Forelimb muscle (tissue), 1 donor: ENCODE results near the gene PXN. TPM values are rescaled to one million over a fixed set of nuclear protein-coding genes. Genes with fewer than 3 reads are reported as not detected.
"Not testable (repeated sequence)": the region's sequence is repeated elsewhere in the genome, so short reads cannot be mapped to it uniquely, and the experiment has no call there.

ENCODE experiments used
- DNase-seq: peaks from one replicate; pipeline ENCODE4 v3.0.0-alpha.2; 2013; ENCODE audit warnings: low read depth
- polyA plus RNA-seq: library from polyadenylated mRNA; unstranded; fragments of 120-200 nt; gene quantifications from one replicate; pipeline ENCODE4 v1.2.1, GENCODE V29; 2013; ENCODE audit not compliant: insufficient read length

PXN gene
- polyA plus RNA-seq, 1 donor: 169 TPM

GRCh38 chr12:120225852-120226640 is 39.5 kb downstream of the PXN start:
- no peak for DNase-seq

DNA sequence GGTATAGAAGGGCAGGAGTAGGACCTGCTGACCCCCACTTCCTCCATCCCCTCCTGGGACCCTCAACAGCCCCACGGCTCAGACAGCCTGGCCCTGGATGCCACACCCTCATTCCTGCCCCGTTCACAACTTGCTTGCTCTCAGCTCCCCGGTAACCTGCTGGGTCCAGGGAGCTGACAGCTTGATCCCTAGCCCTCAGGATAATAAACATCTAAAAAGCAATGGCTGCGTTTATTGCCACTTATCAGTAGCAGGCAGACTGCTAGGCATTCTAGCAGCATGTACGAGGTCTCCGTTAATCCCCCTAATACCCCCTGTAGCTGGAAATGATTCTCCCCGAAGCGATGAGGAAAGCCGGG is 40.4 kb downstream of the PXN start:
- no peak for DNase-seq

DNA sequence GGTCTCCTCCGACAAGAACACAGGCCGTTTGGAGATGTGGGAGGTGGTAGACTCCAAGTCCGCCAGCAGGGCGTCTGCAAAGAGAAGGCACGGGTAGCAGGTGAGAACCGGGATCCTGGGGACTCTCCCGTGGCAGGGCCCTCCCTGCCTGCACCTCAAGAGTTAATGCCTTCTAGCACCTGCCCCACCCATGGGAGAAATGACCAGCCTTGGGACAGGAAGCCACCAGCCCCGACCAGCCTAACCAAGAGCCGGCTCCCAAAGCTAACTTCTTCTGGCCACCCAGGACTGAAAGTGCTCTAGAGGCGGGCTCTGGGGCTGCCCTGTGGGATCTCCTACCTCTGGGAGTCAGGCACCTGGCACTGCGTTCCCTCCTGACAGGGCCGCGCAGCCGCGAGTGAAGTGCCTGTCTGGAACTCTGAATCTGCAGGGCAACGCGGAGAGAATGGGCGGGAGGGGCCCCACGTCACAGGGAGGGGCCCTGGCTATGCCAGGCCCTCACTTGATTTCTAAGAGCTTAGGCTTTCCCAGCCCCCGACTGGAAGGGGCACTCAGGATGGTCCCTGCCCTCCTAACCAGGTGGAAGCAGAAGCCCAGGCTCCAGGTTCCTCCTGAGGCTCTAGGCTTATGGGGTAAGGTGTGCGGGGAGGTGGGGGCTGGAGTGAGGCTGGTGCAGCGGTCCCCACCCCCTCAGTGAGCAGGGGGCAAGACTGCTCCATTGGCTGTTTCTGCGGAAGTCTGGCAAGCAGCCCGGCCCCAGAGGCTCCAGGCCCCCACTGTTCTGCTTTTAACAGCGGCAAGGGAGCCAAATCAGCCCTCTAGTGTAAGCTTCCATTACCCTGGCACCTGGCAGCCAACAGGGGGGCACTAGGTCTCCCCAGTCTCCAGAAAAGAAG is 41.0 kb downstream of the PXN start:
- no peak for DNase-seq

GRCh38 chr12:120223458-120224303 is 41.8 kb downstream of the PXN start:
- DNase-seq: no peak

DNA sequence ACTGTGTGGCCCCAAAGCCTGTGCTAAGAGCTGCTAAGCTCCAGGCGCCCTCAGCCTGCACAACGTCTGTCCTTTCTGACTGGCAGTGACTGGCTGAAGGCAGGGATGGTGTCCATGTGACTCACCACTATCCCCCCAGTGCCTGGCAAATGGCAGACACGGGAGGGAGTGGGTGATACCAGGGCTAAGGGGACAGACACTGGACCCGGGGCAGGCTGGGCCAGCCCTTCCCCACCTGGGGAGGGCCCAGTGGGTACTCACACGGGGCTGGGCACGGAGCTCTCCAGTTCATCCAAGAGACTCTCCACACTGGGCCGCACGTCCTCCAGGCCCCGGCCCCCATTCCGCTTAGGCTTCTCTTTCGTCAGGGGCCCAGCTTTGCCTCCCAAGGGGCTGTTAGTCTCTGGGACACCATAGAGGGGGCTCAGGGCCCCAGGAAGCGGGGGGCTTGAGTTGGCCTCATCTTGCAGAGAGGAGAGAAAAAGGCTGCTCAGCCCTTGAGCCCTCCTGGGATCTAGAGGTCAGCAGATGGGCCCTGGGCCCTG is 43.2 kb downstream of the PXN start:
- DNase-seq: no peak

- no peak for DNase-seq
Measured at GRCh38 chr12:120221576-120221900, 44.0 kb downstream of the PXN start.

- no peak for DNase-seq
Measured at GRCh38 chr12:120220838-120221575, 44.5 kb downstream of the PXN start.

GRCh38 chr12:120218680-120219606 is 46.6 kb downstream of the PXN start:
- DNase-seq: no peak

DNA sequence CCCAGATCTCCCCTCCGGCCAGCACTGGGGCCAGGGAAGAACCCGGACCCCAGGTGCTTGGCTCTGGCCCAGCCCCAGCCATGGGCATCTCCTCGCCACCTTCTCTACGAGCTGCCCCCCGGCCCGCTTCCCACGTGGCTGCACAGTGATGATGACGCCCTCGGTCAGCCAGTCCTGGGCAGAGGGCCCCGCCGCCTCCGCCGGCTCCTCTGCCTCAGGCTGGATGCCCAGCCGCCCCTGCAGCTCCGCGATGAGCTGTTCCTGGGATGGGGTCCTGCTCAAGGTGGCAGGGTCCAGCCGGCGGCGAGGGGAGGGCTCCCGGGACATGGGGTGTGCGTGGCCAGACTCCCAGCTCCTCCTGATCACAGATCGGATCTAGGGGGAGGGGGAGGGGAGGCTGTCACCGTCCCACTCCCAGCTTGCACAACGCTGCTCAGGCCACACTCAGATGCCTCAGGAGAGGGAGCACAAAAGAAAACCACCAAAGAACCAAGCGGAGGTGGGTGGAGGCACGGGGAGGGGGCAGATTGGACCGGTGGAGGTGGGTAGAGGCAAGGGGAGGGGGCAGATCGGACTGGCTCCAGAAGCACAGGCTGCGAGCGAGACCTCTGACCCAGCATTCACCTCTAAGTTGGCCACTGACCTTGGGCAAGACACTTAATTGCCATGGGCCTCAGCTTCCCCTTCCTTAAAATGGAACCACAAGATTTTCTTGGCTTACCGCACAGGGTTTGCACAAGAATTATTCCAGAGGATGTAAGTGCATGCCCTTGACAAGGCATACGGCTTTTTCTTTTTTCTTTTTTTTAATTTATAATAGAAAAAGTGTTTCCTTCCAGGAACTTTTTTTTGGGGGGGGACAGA is 48.6 kb downstream of the PXN start:
- no peak for DNase-seq

DNA sequence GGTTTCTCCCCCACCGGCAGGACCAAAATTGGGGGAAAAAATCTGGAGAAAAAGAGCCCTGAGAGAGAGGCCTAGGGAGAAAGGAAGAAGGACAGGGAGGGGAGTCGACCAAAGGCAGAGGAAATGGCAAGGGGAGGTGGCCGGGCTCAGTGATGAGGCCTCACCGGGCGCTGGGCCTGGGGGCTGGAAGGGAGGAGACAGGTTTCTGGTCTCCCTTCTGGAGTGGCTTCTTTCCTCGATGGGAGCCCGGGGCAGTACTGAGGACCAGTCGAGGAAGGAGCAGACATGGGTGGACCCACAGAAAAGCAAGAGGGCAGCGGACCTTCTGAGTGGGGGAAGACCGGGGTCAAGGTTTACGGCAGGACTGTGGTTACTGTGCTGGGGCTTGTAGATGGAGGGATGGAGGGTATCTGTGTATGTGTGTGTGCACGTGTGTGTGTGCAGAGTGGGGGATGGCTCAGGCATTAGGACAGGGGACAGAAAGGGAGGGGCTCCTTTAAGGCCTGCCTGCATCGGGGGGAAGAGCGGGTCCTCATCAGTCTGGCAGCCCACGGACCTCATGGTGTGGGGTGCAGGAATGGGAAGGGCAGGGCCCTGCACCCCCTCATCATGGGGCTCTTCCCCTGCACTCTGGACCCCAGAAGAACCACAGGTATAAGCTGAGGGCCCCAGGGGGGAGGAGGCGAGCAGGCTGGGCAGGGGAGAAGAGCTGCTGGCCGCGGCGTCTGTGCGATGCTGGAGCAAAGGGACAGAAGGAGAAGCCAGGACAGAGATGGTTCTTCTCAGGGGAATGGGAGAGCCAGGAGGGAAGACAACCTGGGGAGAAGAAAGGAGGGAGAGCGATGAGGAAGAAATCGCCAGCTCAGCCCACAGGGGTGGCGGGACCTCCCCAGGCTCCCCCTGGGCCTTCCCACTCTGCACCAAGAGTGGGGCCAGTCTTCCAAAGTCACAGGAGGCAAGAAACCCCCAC is 49.5 kb downstream of the PXN start:
- DNase-seq: no peak

DNA sequence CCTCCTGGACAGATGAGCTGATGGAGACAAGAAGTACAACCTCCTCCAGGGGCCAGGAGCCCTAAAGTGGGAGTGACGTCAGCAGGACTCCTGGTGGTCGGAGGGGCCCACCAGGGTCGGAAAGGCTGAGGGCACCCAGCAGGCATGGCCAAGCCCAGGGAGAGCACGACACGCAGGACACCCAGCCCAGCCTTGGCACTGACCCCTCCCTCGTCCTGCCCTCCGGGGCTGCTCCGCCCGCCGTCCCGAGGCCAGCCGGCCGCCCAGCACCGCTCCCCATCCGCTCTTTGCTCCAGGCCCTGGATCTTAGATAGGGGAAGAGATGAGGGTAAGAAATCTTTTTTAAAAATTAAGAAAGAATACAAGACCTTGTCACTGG is 50.2 kb downstream of the PXN start:
- no peak for DNase-seq

DNA sequence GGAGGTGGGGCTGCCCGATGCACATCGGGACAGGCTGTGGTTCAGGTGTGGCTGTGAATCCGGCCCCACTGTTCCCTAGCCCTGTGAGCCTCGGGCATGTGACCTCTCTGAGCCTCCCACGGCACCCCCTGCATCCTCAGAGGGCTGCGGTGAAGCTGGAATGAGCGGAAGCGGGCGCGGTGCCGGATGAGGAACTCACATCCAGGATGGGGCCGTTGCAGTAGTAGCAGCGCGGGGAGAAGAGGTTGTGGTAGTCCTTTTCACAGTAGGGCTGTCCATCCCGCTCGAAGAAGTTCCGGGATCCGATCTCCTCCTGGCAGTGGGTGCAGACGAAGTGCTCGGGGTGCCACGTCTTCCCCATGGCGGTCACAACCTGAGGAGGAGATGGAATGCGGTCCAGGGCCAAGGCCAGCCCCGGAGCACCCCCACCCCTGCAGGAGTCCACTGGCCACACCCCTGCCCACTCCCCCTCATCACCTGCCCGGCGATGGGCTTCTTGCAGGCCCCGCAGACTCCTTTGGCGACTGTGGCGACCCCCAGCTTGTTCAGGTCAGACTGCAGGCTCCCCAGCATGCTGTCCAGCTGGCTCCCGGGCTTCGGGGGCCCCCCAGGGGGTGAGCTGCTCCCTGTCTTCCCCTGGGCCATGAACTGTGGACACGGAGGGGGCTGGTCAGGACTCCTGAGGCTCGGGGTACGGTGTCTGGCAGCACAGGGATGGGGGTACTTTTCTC is 50.7 kb downstream of the PXN start:
- no peak for DNase-seq

DNA sequence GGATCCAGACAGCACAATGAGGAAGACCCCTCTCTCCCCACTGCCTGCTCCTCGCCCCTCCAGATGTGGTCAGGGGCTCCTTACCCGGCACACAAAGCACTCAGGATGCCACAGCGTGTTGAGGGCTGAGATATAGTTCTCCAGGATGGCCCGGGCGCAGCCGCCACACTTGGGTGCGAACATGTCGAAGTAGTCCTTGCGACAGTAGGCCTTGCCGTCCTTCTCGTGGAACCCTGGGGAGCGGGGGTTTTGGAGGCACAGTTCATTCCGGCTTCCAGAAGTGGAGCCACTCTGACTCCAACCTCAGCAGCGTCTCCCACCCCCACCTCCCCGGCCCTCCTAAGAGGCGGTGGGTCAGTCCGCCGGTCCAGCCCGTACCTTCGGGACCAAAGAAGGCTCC is 51.8 kb downstream of the PXN start:
- no peak for DNase-seq

- not testable (repeated sequence) for DNase-seq
Measured at GRCh38 chr12:120213182-120213581, 52.3 kb downstream of the PXN start.

DNA sequence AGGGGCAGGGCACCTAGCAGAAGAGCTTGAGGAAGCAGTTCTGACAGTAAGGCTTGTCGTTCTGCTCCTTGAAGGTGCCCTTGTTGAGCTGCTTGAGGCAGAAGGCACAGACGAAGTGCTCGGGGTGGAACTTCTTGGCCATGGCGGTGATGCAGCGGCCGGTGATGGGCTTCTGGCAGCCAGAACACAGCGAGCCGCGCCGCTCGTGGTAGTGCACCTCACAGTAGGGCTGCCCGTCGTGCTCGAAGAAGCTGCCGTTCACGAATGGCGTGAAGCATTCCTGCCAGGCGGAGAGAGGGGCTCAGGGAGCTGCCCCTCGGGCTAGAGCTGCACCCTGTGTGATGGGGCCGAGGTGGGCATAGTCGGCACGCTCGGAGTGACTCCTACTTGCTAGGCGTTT is 53.2 kb downstream of the PXN start:
- no peak for DNase-seq

- no peak for DNase-seq
Measured at GRCh38 chr12:120211904-120212283, 53.6 kb downstream of the PXN start.

- DNase-seq: no peak
Measured at GRCh38 chr12:120211243-120211903, 54.2 kb downstream of the PXN start.
